DND-41 (cell line): Measurements from ENCODE around the gene TTYH3.

Experiments
- ATAC-seq: fragments of 200-7000 bp; cut with Tn5 transposase; 3 replicates; pipeline ENCODE4 v1.9.1; 2021; ENCODE audit warnings: low read depth; ENCODE audit not compliant: insufficient read depth
- DNase-seq: peaks from one replicate; pipeline ENCODE4 v3.0.0-alpha.2; 2020
- H2AFZ ChIP-seq: 2 replicates; pipeline ENCODE4 v1.6.0; 2012; ENCODE audit warnings: low read depth, low read length
- H3K27ac ChIP-seq: 2 replicates; pipeline ENCODE4 v1.5.1; 2012; ENCODE audit warnings: low read length, inconsistent platforms
- H3K27me3 ChIP-seq: fragments of 200-600 bp; sonication (generic); 2 replicates; pipeline ENCODE4 v1.6.0; 2012; ENCODE audit warnings: low read length, mild to moderate bottlenecking, inconsistent platforms; ENCODE audit not compliant: insufficient read depth, poor library complexity
- H3K36me3 ChIP-seq: 2 replicates; pipeline ENCODE4 v1.5.1; 2012; ENCODE audit warnings: low read length, inconsistent platforms; ENCODE audit not compliant: insufficient read depth
- H3K4me1 ChIP-seq: 2 replicates; pipeline ENCODE4 v1.5.1; 2012; ENCODE audit warnings: mild to moderate bottlenecking, low read length; ENCODE audit not compliant: insufficient read depth
- H3K4me2 ChIP-seq: 2 replicates; pipeline ENCODE4 v1.6.0; 2012; ENCODE audit warnings: mild to moderate bottlenecking, moderate library complexity, low read length, inconsistent platforms; ENCODE audit not compliant: insufficient read depth
- H3K4me3 ChIP-seq, 2 experiments: fragments of 200-600 bp in 1 of 2; shearing (Covaris generic) in 1 of 2; 2 replicates each; pipeline ENCODE4 v1.5.1; 2012 to 2016; ENCODE audit warnings: inconsistent platforms in 2 of 2, low read length in 2 of 2, mild to moderate bottlenecking in 2 of 2, low read depth in 1 of 2, moderate library complexity in 1 of 2
- H3K79me2 ChIP-seq: 2 replicates; pipeline ENCODE4 v1.6.0; 2012; ENCODE audit warnings: low read length, inconsistent platforms; ENCODE audit not compliant: insufficient read depth
- H3K9ac ChIP-seq: 2 replicates; pipeline ENCODE4 v1.6.0; 2012; ENCODE audit warnings: low read depth, mild to moderate bottlenecking, inconsistent platforms, low read length, moderate library complexity
- H3K9me3 ChIP-seq: 2 replicates; pipeline ENCODE4 v1.5.1; 2012; ENCODE audit warnings: low read length, moderate library complexity, mild to moderate bottlenecking, inconsistent platforms; ENCODE audit not compliant: insufficient read depth, severe bottlenecking
- H4K20me1 ChIP-seq: 2 replicates; pipeline ENCODE4 v1.6.0; 2012; ENCODE audit warnings: low read length; ENCODE audit not compliant: insufficient read depth
- EZH2 ChIP-seq: IDR thresholded peaks from 3 replicates; pipeline ENCODE4 v1.6.1; 2012; ENCODE audit warnings: borderline replicate concordance, low read depth, mild to moderate bottlenecking, moderate library complexity, low read length, inconsistent platforms; ENCODE audit not compliant: severe bottlenecking
- TF ChIP-seq, protein P1 (sequence below): IDR thresholded peaks from 2 replicates; pipeline ENCODE4 v1.5.1; 2012; ENCODE audit warnings: borderline replicate concordance, low read length, moderate library complexity, mild to moderate bottlenecking; ENCODE audit not compliant: poor library complexity, severe bottlenecking; ENCODE audit errors: extremely low read depth

Gene TTYH3

DNA sequence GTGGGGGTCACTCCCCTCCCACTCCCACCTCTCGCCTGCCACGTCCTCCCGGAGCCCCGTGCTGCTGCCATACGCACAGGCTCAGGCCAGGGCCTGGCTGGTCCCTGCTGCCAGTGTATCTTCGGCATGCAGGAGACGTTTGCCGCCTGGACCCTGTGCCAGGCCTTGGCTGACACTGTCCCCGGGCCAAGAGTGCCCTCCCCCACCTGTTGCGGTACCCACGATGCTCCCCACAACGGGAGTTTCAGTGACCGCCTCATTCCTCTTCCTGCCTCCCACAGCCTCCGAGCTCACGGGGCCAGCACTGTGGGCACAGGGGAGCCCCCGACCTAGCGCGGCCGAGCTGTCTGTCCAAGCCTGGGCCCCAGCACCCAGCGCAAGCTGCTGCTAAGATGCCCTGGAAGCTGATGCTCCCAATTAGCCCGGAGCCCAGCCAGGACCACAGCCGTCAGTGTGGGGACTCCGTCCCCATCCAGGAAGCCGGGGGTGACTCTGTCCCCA is 7.4 kb downstream of the TTYH3 start:
- Histone ChIP-seq H3K4me2 (no peak overlapping the region), H3K27me3 (no peaks in the 10 kb centered on the region), H3K4me1 (peaks cover 23% of the 10 kb centered on the region), H3K4me3 (no peak overlapping the region), H3K36me3 (peaks cover 56% of the 10 kb centered on the region), H2AFZ (no peak overlapping the region), H3K79me2 (peaks cover 92% of the 10 kb centered on the region), H3K9me3 (no peaks in the 10 kb centered on the region), H3K27ac (no peak overlapping the region), H4K20me1 (peaks cover 91% of the 10 kb centered on the region), H3K9ac (no peak overlapping the region)
- DNase-seq (no peak), ATAC-seq (no peak)
- TF ChIP-seq, protein P1, sequence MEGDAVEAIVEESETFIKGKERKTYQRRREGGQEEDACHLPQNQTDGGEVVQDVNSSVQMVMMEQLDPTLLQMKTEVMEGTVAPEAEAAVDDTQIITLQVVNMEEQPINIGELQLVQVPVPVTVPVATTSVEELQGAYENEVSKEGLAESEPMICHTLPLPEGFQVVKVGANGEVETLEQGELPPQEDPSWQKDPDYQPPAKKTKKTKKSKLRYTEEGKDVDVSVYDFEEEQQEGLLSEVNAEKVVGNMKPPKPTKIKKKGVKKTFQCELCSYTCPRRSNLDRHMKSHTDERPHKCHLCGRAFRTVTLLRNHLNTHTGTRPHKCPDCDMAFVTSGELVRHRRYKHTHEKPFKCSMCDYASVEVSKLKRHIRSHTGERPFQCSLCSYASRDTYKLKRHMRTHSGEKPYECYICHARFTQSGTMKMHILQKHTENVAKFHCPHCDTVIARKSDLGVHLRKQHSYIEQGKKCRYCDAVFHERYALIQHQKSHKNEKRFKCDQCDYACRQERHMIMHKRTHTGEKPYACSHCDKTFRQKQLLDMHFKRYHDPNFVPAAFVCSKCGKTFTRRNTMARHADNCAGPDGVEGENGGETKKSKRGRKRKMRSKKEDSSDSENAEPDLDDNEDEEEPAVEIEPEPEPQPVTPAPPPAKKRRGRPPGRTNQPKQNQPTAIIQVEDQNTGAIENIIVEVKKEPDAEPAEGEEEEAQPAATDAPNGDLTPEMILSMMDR: no peak
- TF ChIP-seq EZH2: no peak

- Histone ChIP-seq H3K4me2 (no peak overlapping the region), H3K27me3 (no peaks in the 10 kb centered on the region), H4K20me1 (peaks cover 91% of the 10 kb centered on the region), H3K9ac (no peak overlapping the region), H3K79me2 (peaks cover 92% of the 10 kb centered on the region), H3K4me3 (no peak overlapping the region), H3K4me1 (peaks cover 23% of the 10 kb centered on the region), H3K9me3 (no peaks in the 10 kb centered on the region), H3K36me3 (peaks cover 50% of the 10 kb centered on the region), H3K27ac (no peak overlapping the region), H2AFZ (no peak overlapping the region)
- DNase-seq (no peak), ATAC-seq (no peak)
- TF ChIP-seq, protein P1: no peak
- TF ChIP-seq EZH2: no peak
These were observed 8.1 kb downstream of the TTYH3 start for GRCh38 chr7:2639695-2640481.

GRCh38 chr7:2640482-2640830 is 8.7 kb downstream of the TTYH3 start:
- H4K20me1 ChIP-seq: peaks cover 91% of the 10 kb centered on the region
- H3K27me3 ChIP-seq: no peaks in the 10 kb centered on the region
- no peak overlapping the region for H3K27ac ChIP-seq
- DNase-seq (no peak), ATAC-seq (no peak)
- no peak overlapping the region for H2AFZ ChIP-seq
- TF ChIP-seq EZH2: no peak
- TF ChIP-seq, protein P1: no peak
- peaks cover 24% of the 10 kb centered on the region for H3K4me1 ChIP-seq
- H3K9me3 ChIP-seq: no peaks in the 10 kb centered on the region
- no peak overlapping the region for H3K4me2 ChIP-seq
- H3K36me3 ChIP-seq: peaks cover 46% of the 10 kb centered on the region
- H3K79me2 ChIP-seq: peaks cover 92% of the 10 kb centered on the region
- no peak overlapping the region for H3K4me3 ChIP-seq
- no peak overlapping the region for H3K9ac ChIP-seq
